Stomach (tissue), 9 donors: Measurements from ENCODE around the gene ZNF827. TPM values are rescaled to one million over a fixed set of nuclear protein-coding genes. Genes with fewer than 3 reads are reported as not detected.

Source experiments
- DNase-seq, 2 donors: peaks; one replicate each; pipeline versions ENCODE4 v3.0.0 to v3.0.0-alpha.2; 2013 to 2019
- H3K27ac ChIP-seq, 5 donors: fragments of 200-600 bp in 4 of 5; sonication (generic) in 4 of 5; one replicate each; pipeline ENCODE4 v1.5.1; 2013 to 2019; ENCODE audit warnings: mild to moderate bottlenecking in 1 of 5, moderate library complexity in 1 of 5
- H3K27me3 ChIP-seq, 3 donors: fragments of 200-600 bp; sonication (generic); one replicate each; pipeline ENCODE4 v1.5.1; 2017 to 2019; ENCODE audit warnings: mixed run types in 1 of 3
- H3K36me3 ChIP-seq, 4 donors: fragments of 200-600 bp; sonication (generic); 1 replicate in 3 of 4; 2 replicates in 1 of 4; pipeline ENCODE4 v1.5.1; 2016 to 2019
- H3K4me1 ChIP-seq, 4 donors: fragments of 200-600 bp; sonication (generic); one replicate each; pipeline ENCODE4 v1.5.1; 2016 to 2019
- H3K4me3 ChIP-seq, 4 donors: fragments of 200-600 bp; sonication (generic) in 3 of 4; one replicate each; pipeline ENCODE4 v1.5.1; 2016 to 2019; ENCODE audit warnings: mild to moderate bottlenecking in 1 of 4
- H3K9me3 ChIP-seq, 4 donors: fragments of 200-600 bp; sonication (generic); one replicate each; pipeline ENCODE4 v1.5.1; 2016 to 2019
- EP300 ChIP-seq: sonication (generic); formaldehyde crosslinking; IDR thresholded peaks from one replicate; pipeline ENCODE4 v1.6.1; 2017; ENCODE audit warnings: antibody characterized with exemption
- POLR2A ChIP-seq, 4 donors: fragments of 450-650 bp; IDR thresholded peaks; one replicate each; pipeline ENCODE4 v1.6.1; 2016; ENCODE audit warnings: antibody characterized with exemption in 4 of 4, control low read depth in 2 of 4, mild to moderate bottlenecking in 1 of 4, moderate library complexity in 1 of 4
- POLR2AphosphoS5 ChIP-seq, 3 donors: sonication (generic); formaldehyde crosslinking; IDR thresholded peaks; one replicate each; pipeline ENCODE4 v1.6.1; 2016; ENCODE audit warnings: antibody characterized with exemption in 3 of 3
- WGBS, 5 donors: extraction: QIAGEN DNeasy Blood & Tissue Kit in 3 of 5; methylation state at CpG; one replicate each; pipeline versions ENCODE4 v1.1.5 to v1.1.7; 2013 to 2018; 5-methylcytosine and 5-hydroxymethylcytosine counted together
- intact Hi-C: fragments of 100-400 bp; cut with DNase I; formaldehyde crosslinking; loops from one replicate; pipeline ENCODE4 v1.15.1; 2023; ENCODE audit warnings: low total_unique reads
- polyA plus RNA-seq, 3 donors: library from polyadenylated mRNA; stranded (reverse); fragments of 200-250 nt; gene quantifications; one replicate each; pipeline ENCODE4 v1.2.3, GENCODE V29; 2013
- total RNA-seq, 5 donors: library from RNA; depleted of rRNA; stranded (reverse); fragments of >200 nt; gene quantifications; one replicate each; pipeline versions ENCODE4 v1.1.0 to v1.2.3, GENCODE V29; 2014 to 2016
- TF ChIP-seq, protein P1 (sequence below), 7 experiments: fragments of 450-650 bp in 4 of 7; fragments of 200-600 bp in 3 of 7; sonication (generic) in 3 of 7; IDR thresholded peaks; one replicate each; pipeline ENCODE4 v1.5.1; 2016 to 2019; ENCODE audit warnings: antibody characterized with exemption in 7 of 7, control low read depth in 2 of 7, mild to moderate bottlenecking in 1 of 7
- donor health status: healthy with polysubstance abuse.
- donor health status: Bipolar disorder and iron deficiency.
- donor health status: healthy.

Gene ZNF827
- total and polyA plus RNA-seq, 8 donors: 1.7 to 109 (median 13.5) TPM

DNA sequence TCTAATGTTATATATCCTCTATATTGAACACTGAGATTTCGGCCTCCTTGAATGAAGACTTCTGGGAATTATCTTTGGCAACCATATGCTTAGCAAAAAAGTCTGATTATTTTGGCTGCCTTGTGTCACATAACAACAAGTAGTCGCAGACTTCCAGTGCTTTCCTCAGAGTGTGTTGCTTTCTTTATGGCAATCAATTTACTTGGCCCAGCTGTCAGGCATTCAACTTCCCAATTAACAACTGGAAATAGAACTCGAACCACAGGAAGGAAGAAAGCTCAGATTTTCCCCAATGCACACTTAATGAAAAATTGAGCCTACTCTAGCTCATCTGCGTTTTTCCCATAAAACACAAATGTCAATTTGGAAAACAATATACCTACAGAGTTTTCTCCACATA lies 71.6 kb downstream of the ZNF827 start:
- TF ChIP-seq, protein P1, sequence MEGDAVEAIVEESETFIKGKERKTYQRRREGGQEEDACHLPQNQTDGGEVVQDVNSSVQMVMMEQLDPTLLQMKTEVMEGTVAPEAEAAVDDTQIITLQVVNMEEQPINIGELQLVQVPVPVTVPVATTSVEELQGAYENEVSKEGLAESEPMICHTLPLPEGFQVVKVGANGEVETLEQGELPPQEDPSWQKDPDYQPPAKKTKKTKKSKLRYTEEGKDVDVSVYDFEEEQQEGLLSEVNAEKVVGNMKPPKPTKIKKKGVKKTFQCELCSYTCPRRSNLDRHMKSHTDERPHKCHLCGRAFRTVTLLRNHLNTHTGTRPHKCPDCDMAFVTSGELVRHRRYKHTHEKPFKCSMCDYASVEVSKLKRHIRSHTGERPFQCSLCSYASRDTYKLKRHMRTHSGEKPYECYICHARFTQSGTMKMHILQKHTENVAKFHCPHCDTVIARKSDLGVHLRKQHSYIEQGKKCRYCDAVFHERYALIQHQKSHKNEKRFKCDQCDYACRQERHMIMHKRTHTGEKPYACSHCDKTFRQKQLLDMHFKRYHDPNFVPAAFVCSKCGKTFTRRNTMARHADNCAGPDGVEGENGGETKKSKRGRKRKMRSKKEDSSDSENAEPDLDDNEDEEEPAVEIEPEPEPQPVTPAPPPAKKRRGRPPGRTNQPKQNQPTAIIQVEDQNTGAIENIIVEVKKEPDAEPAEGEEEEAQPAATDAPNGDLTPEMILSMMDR (IDR thresholded peaks at IDR 0.05): no peak
- no peak for TF ChIP-seq EP300
- no peak for TF ChIP-seq POLR2AphosphoS5 (IDR thresholded peaks at IDR 0.05)
- TF ChIP-seq POLR2A (IDR thresholded peaks at IDR 0.05): no peak
- H3K27ac ChIP-seq: no peak overlapping the region
- peaks cover 0 to 31% (median 4%) of the 10 kb centered on the region in 4 donors for H3K4me1 ChIP-seq
- H3K4me3 ChIP-seq: no peak overlapping the region
- peaks cover 0 to 4% (median 0%) of the 10 kb centered on the region in 4 donors for H3K36me3 ChIP-seq
- H3K27me3 ChIP-seq: no peaks in the 10 kb centered on the region
- DNase-seq: no peak
- no peaks in the 10 kb centered on the region for H3K9me3 ChIP-seq
- 69 to 80% (median 72%) methylated on average over 4 of the region's 4 CpGs for WGBS, 5 donors
- intact Hi-C loops: no loop called here

GRCh38 chr4:145865274-145865941 lies 73.2 kb downstream of the ZNF827 start:
- TF ChIP-seq POLR2A (IDR thresholded peaks at IDR 0.05): no peak
- TF ChIP-seq POLR2AphosphoS5 (IDR thresholded peaks at IDR 0.05): no peak
- no peak for TF ChIP-seq EP300
- TF ChIP-seq, protein P1 (IDR thresholded peaks at IDR 0.05): no peak
- no peak for DNase-seq
- intact Hi-C loops: no loop called here
- Histone ChIP-seq H3K9me3 (no peaks in the 10 kb centered on the region), H3K4me1 (peaks cover 0 to 29% (median 4%) of the 10 kb centered on the region in 4 donors), H3K36me3 (peaks cover 0 to 4% (median 0%) of the 10 kb centered on the region in 4 donors), H3K27ac (no peak overlapping the region), H3K4me3 (no peak overlapping the region), H3K27me3 (no peaks in the 10 kb centered on the region)
- 86 to 100% (median 93%) methylated on average over 5 of the region's 5 CpGs for WGBS, 5 donors

DNA sequence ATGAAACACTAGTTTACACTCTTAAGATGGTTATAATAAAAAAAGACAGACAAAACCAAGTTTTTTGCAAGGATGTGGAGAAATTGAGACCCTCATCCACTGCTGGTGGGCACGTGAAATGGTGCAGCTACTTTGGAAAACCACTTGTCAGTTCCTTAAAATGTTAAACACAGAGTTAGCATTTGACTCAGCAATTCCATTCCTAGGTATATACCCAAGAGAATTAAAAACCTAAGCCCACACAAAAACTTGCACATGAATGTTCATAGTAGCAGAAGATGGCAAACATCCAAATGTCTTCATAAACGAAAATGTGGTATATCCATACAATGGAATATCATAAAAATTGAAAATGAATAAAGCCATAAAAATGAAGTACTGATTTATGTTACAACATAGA lies 75.4 kb downstream of the ZNF827 start:
- H3K9me3 ChIP-seq: no peaks in the 10 kb centered on the region
- no peaks in the 10 kb centered on the region for H3K27me3 ChIP-seq
- TF ChIP-seq EP300: no peak
- no peak for TF ChIP-seq POLR2AphosphoS5 (IDR thresholded peaks at IDR 0.05)
- TF ChIP-seq POLR2A (IDR thresholded peaks at IDR 0.05): no peak
- TF ChIP-seq, protein P1 (IDR thresholded peaks at IDR 0.05): no peak
- DNase-seq: no peak
- H3K4me3 ChIP-seq: no peak overlapping the region
- intact Hi-C loops: no loop called here
- WGBS, 5 donors: 87 to 94% (median 91%) methylated on average over 2 of the region's 2 CpGs
- H3K36me3 ChIP-seq: peaks cover 0 to 12% (median 7%) of the 10 kb centered on the region in 4 donors
- H3K27ac ChIP-seq: no peak overlapping the region
- peaks cover 0 to 15% (median 3%) of the 10 kb centered on the region in 4 donors for H3K4me1 ChIP-seq

DNA sequence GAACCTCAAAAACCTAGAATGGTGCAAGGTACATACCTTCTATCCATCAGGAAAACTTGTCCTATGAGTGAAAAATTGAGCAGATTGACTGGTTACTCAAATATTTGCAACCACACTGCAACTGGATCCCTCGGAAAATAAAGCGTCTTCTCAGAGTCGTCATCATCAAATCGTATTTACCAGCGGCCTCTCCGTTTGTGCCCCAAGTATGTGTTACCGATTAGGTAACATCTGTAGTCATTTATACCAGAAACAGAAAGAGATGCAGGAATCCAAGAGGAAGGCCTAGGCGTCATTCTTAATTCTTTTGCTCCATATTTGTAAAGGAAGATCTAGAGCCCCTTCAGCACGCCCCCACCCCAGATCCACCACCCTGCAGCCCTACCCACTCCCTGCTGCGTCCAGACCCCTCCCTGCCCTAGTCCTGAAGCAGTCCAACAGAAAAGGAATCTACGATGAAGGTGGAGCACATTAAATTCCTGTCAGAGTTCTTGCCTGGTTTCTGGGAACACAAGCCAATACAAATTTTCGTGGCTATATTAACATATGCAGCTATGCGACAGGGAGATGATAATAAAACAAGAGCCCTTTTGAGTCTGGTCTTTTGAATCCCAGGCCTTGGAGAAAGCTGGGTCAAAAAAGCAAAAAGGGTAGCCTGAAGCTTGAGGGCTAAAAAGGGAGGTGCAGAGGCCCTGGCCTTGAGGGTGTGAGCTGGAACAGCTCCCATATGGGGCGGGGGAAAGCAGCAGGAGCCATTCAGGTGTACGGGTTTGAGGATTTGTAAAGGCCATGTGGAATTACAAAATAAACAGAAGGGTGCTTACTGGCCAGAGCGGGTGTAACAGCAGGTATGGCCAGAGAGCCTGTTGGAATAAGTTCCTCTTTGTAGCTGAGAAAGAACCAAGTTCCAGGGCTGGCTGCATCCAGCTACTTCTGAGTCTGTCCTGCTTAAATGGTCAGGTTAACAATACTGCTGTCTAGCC lies 77.0 kb downstream of the ZNF827 start:
- peaks cover 0 to 12% (median 7%) of the 10 kb centered on the region in 4 donors for H3K36me3 ChIP-seq
- 59 to 80% (median 63%) methylated on average over 16 of the region's 16 CpGs for WGBS, 5 donors
- H3K4me3 ChIP-seq: no peak overlapping the region
- peaks cover 0 to 9% (median 0%) of the 10 kb centered on the region in 4 donors for H3K4me1 ChIP-seq
- intact Hi-C loops: no loop called here
- no peaks in the 10 kb centered on the region for H3K27me3 ChIP-seq
- H3K27ac ChIP-seq: peak overlapping the region in 2 of 5 donors; percentile 6 to 21
- no peaks in the 10 kb centered on the region for H3K9me3 ChIP-seq
- peak in 1 of 2 donors; percentile 34 for DNase-seq
- TF ChIP-seq POLR2A (IDR thresholded peaks at IDR 0.05): no peak
- no peak for TF ChIP-seq EP300
- TF ChIP-seq, protein P1 (IDR thresholded peaks at IDR 0.05): no peak
- TF ChIP-seq POLR2AphosphoS5 (IDR thresholded peaks at IDR 0.05): no peak
